ENCODE results near the gene EFCAB14.
"Not testable (repeated sequence)": the region's sequence is repeated elsewhere in the genome, so short reads cannot be mapped to it uniquely, and the experiment has no call there.

The EFCAB14 gene

GRCh38 chr1:46667782-46668760 lies 50.8 kb downstream of the EFCAB14 start, which contains the start of gene ATPAF1:
Gene ATPAF1, minus strand, starts transcription at chr1:46668364. Its CDS starts 42 bp downstream, at chr1:46668322.
- H3K4me3 ChIP-seq (ENCODE audit: low read length): peak within 1 kb of the TSS; percentile 82
- DNase-seq (ENCODE audit: low read depth): peak; percentile 59
- no peak for TF ChIP-seq CTCF (IDR thresholded peaks at IDR 0.05; ENCODE audit: insufficient read depth, low read depth, low read length, missing control alignments)

GRCh38 chr1:46665983-46666382 lies 52.9 kb downstream of the EFCAB14 start:
- no peak for DNase-seq (ENCODE audit: low read depth)
- no peak overlapping the region for H3K4me3 ChIP-seq (ENCODE audit: low read length)
- no peak for TF ChIP-seq CTCF (IDR thresholded peaks at IDR 0.05; ENCODE audit: insufficient read depth, low read depth, low read length, missing control alignments)

- DNase-seq (ENCODE audit: low read depth); H3K4me3 ChIP-seq (ENCODE audit: low read length): not testable (repeated sequence)
Observed at GRCh38 chr1:46662919-46663318, 56.0 kb downstream of the EFCAB14 start.

- not testable (repeated sequence) for H3K4me3 ChIP-seq (ENCODE audit: low read length); DNase-seq (ENCODE audit: low read depth)
Observed at GRCh38 chr1:46660116-46660515, 58.8 kb downstream of the EFCAB14 start.

- TF ChIP-seq CTCF (IDR thresholded peaks at IDR 0.05; ENCODE audit: insufficient read depth, low read depth, low read length, missing control alignments): no peak
- DNase-seq (ENCODE audit: low read depth): no peak
- no peak overlapping the region for H3K4me3 ChIP-seq (ENCODE audit: low read length)
Observed at GRCh38 chr1:46659307-46659870, 59.5 kb downstream of the EFCAB14 start.

- DNase-seq (ENCODE audit: low read depth): no peak
- TF ChIP-seq CTCF (IDR thresholded peaks at IDR 0.05; ENCODE audit: insufficient read depth, low read depth, low read length, missing control alignments): no peak
- H3K4me3 ChIP-seq (ENCODE audit: low read length): no peak overlapping the region
Observed at GRCh38 chr1:46657775-46658174, 61.1 kb downstream of the EFCAB14 start.

- no peak for TF ChIP-seq CTCF (IDR thresholded peaks at IDR 0.05; ENCODE audit: insufficient read depth, low read depth, low read length, missing control alignments)
- H3K4me3 ChIP-seq (ENCODE audit: low read length): no peak overlapping the region
- DNase-seq (ENCODE audit: low read depth): no peak
Observed at GRCh38 chr1:46656643-46657042, 62.3 kb downstream of the EFCAB14 start.

GRCh38 chr1:46655848-46656247 lies 63.1 kb downstream of the EFCAB14 start:
- no peak overlapping the region for H3K4me3 ChIP-seq (ENCODE audit: low read length)
- no peak for DNase-seq (ENCODE audit: low read depth)
- TF ChIP-seq CTCF (IDR thresholded peaks at IDR 0.05; ENCODE audit: insufficient read depth, low read depth, low read length, missing control alignments): no peak

GRCh38 chr1:46654698-46655097 lies 64.2 kb downstream of the EFCAB14 start:
- not testable (repeated sequence) for DNase-seq (ENCODE audit: low read depth)

More at GRCh38 chr1:46654698-46655097, 64.2 kb downstream of the EFCAB14 start:
- not testable (repeated sequence) for H3K4me3 ChIP-seq (ENCODE audit: low read length)

Measured in epithelial cell of esophagus (primary cell).